HG02571 (cell line): ENCODE results near the gene ABCD2.
"Not testable (repeated sequence)": the region's sequence is repeated elsewhere in the genome, so short reads cannot be mapped to it uniquely, and the experiment has no call there.

Experiments used
- ATAC-seq: cut with Tn5 transposase; IDR thresholded peaks from one replicate; pipeline ENCODE4 v1.9.1; 2021; ENCODE audit warnings: mild to moderate bottlenecking, moderate library complexity; ENCODE audit not compliant: unreplicated experiment

Gene ABCD2

DNA sequence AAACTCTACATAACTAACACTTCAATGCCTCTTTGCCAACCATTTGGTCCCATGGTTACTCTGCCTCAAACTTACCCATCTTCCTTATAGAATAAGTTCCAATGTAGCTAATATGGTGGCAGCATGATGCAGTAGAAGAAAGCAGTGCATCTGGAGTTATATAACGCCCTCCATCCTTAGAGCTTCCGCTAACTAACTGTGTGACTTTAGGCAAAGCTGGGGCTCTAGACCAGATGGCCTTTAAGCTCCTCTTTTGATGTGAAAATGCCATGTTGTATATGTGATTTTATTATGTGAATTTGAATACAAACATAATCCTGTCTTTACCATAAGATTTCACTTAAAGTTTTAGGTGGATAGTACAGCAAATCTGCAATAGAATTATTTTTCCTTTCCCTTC, 6.1 kb downstream of the ABCD2 start:
- no peak for ATAC-seq

DNA sequence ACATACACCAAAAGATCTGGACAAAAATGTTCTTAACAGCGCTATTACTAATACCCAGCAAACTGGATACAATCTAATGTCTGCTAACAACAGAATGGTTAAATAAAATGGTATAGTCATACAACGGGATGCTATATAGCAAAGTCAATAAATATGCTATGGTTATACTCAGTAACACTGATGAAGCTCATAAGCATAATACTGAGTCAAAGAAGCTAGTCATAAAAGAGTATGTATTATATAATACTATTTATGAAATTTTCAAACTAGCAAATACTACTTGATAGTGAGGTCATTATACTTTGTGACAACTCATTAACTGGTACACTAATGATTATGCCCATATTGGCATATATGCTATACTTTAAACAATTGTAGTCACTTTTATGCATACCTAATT, 7.4 kb downstream of the ABCD2 start:
- ATAC-seq, result no peak

DNA sequence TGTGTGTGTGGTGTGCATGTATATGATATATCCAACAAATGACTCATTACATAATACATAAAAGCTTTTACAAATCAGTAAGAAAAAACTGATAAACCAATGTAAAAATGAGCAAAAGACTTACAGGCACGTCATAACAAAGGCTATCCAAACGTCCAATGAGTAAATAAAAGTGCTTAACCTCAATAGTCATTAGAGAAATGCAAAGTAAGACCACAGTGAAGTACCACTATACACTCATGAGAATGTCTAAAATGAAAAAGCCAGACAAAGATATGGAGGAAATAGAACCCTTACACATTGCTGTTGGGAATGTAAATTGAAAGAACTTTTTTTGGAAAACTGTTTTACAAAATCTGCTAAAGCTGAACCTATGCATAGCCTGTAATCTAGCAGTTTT, 7.8 kb downstream of the ABCD2 start:
- ATAC-seq, result no peak

DNA sequence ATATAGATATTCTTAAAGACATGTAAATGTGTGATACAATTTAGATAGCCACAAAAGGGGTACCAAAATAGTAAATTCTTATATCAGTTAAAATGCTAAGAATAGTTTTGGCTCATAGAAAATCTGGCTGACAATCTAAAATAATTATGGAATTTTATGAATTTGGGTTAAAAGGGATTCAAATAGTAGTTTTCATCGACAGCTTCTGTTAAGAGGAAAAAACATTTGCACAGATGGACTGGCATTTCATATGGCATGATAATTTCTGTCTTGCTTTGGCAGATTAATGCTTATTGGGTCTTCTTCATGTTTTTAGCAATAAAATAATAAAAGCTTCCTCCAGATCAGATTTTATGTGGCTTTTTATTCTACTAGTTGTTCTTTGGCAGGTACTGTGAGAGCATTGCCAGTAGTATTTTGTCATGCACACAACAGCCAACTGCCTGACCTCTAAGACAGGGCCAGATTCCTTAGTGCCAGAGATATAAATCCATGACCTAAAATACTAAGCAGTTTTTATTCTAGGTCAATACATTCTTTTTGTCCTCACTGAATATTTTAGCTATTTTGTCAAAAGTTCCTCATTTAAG, 9.1 kb downstream of the ABCD2 start:
- ATAC-seq, result no peak

DNA sequence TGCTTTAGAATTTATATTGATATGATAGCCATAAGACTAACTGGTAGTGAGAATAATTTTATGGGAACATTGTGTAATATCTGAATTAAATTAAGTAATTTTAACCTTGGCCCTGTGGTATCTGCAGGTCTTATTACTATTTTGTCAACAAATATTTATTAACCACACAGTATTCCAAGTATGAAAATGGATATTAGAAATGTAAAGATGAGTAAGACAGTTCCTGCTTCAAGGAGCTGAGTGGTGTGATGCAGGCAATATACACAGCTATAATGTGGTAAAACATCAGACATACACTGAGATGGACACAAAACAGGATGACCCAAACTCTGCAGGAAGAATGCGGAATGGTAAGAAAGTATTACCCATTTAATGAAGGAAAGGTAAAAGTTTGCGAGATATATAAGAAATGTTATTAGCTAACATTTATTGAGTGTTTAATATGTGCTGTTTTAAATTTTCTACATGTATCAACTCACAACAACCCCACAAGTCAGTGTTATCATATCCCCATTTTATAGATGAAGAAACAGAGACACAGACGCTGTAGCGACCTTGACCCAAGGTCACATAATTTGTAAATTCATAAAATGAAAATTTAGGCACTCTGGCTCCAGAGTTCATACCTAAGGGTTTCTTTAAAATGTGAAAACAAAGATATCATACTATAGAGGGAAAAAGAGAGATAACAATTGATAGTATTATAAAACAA, 12.7 kb downstream of the ABCD2 start:
- no peak for ATAC-seq

GRCh38 chr12:39605996-39606395, 13.6 kb downstream of the ABCD2 start:
- no peak for ATAC-seq

DNA sequence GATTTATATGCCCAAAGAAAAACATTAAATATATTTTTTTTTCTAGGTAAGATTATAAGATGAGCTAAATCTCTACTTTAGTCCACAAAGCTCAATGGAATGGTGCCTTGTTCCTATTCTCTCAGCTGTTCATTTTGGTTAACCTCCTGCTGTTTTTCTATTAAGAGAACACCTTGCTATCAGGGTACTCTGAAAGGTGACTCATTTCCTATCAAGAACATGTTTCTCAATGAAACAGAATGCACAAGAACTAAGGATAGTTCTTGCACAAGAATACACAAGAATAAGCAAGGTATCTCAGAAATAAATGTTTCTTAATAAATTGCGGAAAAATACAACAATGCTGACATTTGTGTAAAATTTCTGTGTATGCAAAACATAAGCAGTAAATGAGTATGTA, 14.1 kb downstream of the ABCD2 start:
- ATAC-seq, result no peak

DNA sequence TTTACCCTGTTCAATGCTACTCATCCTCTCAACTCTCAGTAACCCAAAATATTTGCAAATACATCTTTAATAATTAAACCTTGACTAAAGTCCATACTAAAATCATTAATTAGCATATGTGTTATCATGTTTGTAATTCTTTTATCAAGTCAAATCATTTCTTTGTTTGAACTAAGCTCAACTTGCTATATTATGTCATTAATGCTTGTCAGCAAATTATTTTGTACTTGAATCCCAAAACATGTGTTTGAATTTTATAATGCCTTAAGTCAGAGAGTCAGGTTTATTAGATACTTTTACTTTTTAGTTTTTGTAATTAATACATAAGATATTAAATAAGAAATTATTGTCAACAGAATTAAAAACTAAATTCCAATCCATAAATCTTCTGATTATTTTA, 16.5 kb downstream of the ABCD2 start:
- no peak for ATAC-seq

- ATAC-seq, result not testable (repeated sequence)
These were observed 17.7 kb downstream of the ABCD2 start for GRCh38 chr12:39601951-39602350.

DNA sequence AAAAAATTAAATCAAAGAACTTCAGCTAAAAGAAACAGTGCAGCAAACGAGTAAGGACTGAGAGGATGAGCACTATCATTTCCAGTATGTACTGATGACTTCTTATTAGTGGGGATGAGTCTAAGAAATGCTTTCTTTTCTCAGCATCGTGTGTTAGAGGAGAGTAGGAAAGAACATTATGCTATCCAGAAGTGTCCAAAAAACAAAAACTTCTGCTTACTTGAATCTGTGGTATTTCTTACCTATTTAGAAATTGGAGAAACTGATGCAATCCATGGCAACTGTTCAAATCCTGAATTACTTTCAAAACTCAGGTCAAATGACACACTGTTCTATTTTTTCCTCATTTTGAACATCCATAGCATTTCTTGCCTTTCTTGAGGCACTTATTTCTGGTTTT, 23.7 kb downstream of the ABCD2 start:
- ATAC-seq, result no peak

GRCh38 chr12:39592295-39592694, 27.3 kb downstream of the ABCD2 start:
- no peak for ATAC-seq

DNA sequence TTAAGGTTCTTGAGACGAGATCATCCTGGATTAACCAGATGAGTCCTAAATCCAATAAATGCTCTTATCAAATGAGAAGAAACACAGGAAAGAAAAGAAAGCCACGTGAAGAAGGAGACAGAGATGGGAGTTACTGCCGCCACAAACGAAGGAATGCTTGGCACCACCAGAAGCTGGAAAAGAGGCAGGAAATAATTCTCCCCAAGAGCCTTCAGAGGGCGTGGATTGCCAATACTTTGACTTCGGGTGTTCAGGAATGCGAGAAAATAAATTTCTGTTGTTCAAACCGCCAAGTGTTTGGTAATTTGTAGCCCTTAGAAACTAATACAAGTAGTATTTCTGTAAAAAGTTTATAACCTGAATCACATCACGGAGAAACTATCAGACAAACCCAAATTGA, 31.3 kb downstream of the ABCD2 start:
- ATAC-seq, result no peak

DNA sequence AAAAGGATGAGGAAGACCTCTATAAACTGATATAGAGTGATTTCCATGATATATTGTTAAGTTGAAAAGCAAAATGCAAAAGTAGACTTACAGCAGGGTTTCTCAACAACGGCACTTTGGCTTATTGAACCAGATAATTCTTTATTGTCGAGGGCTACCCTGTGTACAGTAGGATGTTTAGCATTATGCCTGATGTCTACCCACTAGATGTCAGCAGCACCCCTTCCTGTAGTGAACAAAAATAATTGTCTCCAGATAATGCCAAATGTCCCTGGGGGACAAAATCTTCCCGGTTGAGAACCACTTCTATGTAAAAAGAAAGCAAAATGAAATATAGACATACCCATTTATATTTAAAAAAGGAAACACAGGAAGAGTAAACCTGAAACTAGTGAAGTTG, 32.4 kb downstream of the ABCD2 start:
- no peak for ATAC-seq

GRCh38 chr12:39586816-39587215, 32.8 kb downstream of the ABCD2 start:
- no peak for ATAC-seq

DNA sequence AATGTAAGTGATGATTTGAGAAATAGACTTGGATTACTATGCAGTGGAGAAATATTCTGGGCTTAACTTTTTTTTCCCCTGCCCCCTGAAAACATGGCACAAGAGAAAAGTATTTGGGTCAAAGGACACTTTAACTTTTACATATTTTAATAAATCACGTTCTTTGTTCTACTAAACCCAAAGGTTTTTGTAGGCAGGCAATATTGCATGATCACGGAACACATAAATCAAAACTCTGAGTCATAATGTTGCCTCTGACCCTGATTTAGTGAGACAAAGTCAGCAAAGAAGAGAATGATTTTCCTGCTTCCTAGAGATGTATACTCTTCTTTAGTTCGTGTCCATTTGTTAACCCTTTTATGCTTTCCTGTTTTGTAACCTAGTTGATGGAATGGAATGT, 38.0 kb downstream of the ABCD2 start:
- no peak for ATAC-seq

DNA sequence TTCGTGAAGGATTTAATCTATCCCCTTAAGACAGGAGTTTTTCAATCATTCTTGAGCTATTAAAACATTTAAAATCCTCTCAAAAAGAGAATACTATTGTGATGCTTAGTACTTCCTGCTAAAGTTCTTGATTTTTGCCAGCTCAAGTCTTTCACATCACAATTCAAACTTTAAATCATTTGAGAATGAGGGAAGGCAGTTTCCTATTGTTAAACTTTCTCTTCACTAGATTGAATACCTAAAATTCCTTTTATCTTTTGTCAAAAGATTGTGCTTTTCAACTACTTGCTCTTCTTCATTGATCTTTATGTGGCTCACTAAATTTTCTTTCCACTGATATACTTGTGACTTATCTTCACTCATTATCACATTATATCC, 44.1 kb downstream of the ABCD2 start:
- no peak for ATAC-seq

DNA sequence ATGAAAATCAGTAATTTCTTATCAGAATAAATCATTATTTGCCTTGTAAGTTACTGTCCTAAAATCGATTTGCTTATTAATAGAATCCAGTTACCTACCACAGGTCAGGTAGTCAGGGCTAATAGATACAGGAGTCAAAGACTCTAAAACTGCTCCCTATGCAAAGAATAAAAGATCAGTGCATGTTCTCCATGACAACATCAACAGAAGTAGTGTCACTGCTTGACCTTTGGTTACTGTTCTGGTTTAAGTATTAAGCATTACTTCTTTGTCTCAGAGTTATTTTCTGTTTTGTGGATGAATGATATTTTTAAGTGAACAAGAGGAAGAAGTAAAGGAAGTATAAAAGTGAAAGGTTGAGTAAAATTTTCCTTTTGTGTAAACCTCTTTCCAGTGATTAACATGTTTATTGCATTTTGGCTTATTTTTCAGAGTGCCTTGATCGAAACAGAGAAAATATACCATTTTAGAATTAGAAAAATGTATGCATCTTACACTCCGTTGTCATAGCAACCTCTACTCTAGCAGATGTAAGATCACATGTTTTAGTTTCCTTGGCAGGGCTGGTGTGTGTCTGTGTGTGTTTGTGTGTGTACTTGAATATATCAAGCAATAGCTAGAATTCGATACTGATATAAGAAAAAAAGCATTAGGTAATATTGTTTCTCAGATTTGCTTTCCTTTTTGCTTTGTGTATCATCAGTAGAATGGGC, 44.7 kb downstream of the ABCD2 start:
- no peak for ATAC-seq

DNA sequence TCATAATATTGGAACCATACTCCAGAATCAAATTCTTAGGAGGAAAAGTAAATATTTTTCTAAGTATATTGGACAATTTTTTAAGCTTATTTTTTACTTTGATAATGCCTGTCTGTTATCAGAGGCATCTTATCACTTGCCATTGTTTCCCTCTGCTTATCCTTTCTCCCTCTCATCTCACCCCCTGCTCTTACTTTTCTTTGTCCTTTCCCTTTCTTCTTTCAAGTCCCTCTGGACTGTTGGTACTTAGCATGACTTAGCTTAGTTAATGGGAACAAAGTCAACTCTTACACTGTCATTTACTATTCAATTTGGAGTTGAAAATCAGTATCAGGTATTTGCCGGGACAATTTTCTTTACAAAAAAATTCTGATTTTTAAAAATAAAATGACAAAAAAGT, 45.2 kb downstream of the ABCD2 start:
- no peak for ATAC-seq

DNA sequence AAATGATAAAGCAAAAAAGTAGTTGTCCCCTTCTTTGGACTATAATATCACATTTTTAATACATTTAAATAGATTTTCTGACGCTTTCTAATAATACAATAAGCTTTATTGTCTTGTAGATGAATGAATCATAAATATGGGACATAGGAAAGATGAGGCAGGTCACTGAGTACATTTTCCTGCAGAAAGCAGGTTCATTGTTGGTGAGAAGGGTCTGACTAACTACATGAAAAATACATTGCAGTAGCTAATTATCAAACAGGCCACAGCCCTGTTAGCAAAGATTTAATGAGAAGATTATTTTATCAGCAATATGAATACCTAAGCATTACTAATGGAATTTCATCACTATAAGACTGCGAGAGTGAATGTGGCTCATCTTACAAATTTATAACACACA, 45.6 kb downstream of the ABCD2 start:
- no peak for ATAC-seq

DNA sequence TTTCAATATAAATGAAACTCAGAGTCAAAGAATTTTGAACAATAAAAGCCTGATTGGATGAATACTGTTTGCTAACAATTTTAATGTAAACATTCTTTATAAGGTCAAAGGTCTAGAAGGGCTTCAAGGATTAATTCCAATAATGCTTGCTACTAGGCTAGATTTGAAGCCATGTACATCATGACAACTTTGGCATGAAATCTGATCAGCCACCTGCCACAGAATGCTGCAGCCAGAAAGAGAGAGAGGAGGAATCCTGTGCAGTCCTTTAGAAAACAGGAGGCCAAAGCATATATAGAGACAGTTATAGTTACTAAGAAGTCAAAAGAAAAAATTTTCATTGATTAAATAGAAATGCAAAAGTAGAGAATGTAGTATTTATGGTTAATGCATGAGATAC, 47.1 kb downstream of the ABCD2 start:
- ATAC-seq, result no peak

- no peak for ATAC-seq
These were observed 48.3 kb downstream of the ABCD2 start for GRCh38 chr12:39571351-39571750.

DNA sequence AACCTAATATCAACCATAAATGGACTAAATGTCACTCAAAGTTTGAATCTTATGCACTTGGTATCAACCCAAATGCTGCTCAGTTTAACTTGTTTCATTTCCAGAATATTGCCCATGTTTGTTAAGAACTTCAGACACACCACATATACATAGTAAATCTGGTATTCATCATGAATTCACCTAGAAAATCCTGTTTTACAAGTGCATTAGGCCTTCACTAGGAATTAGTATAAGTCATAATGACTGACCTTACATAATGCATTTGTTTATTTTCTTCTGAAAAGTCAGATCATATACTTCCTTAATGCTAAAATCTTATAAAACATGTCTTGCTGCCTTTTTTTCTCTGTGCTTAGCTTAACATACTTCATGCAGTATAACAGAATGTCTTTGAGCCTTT, 66.1 kb downstream of the ABCD2 start:
- ATAC-seq, result no peak
